ENCODE results near the gene MIS18A. TPM values are rescaled to one million over a fixed set of nuclear protein-coding genes. Genes with fewer than 3 reads are reported as not detected.

Gene MIS18A
- total RNA-seq, 4 donors from 2014 or later = 4.3 to 13.7 (median 8.9) TPM

- intact Hi-C loops (cut with DNase I) = no loop called here
- no peak for DNase-seq
- Histone ChIP-seq H3K9me3 (no peaks in the 10 kb centered on the region), H3K4me1 (peaks cover 0 to 11% (median 4%) of the 10 kb centered on the region in 3 donors), H3K27me3 (peaks cover 0 to 37% (median 0%) of the 10 kb centered on the region in 4 donors), H3K27ac (no peak overlapping the region), H3K36me3 (no peaks in the 10 kb centered on the region), H3K4me3 (no peak overlapping the region)
- no peak for TF ChIP-seq POLR2A (IDR thresholded peaks at IDR 0.05)
- TF ChIP-seq, protein P1, sequence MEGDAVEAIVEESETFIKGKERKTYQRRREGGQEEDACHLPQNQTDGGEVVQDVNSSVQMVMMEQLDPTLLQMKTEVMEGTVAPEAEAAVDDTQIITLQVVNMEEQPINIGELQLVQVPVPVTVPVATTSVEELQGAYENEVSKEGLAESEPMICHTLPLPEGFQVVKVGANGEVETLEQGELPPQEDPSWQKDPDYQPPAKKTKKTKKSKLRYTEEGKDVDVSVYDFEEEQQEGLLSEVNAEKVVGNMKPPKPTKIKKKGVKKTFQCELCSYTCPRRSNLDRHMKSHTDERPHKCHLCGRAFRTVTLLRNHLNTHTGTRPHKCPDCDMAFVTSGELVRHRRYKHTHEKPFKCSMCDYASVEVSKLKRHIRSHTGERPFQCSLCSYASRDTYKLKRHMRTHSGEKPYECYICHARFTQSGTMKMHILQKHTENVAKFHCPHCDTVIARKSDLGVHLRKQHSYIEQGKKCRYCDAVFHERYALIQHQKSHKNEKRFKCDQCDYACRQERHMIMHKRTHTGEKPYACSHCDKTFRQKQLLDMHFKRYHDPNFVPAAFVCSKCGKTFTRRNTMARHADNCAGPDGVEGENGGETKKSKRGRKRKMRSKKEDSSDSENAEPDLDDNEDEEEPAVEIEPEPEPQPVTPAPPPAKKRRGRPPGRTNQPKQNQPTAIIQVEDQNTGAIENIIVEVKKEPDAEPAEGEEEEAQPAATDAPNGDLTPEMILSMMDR (IDR thresholded peaks at IDR 0.05) = no peak
Measured at GRCh38 chr21:32252136-32252535, 26.7 kb downstream of the MIS18A start.

GRCh38 chr21:32249511-32250280 is 29.2 kb downstream of the MIS18A start:
- Histone ChIP-seq H3K27me3 (peaks cover 0 to 44% (median 0%) of the 10 kb centered on the region in 4 donors), H3K9me3 (no peaks in the 10 kb centered on the region)
- intact Hi-C loops (cut with DNase I) = no loop called here

GRCh38 chr21:32248571-32249461 is 30.0 kb downstream of the MIS18A start:
- TF ChIP-seq, protein P1 (IDR thresholded peaks at IDR 0.05) = no peak
- TF ChIP-seq POLR2A (IDR thresholded peaks at IDR 0.05) = no peak
- Histone ChIP-seq H3K27me3 (peaks cover 0 to 44% (median 0%) of the 10 kb centered on the region in 4 donors), H3K4me1 (peaks cover 0 to 4% (median 0%) of the 10 kb centered on the region in 3 donors), H3K36me3 (no peaks in the 10 kb centered on the region), H3K4me3 (no peak overlapping the region), H3K27ac (no peak overlapping the region), H3K9me3 (no peaks in the 10 kb centered on the region)
- WGBS, 2 donors = 65 to 73% methylated on average over 7 to 14 of the region's 14 CpGs
- intact Hi-C loops (cut with DNase I) = no loop called here
- no peak for DNase-seq

More at GRCh38 chr21:32249511-32250280, 29.2 kb downstream of the MIS18A start:
- no peak overlapping the region for H3K27ac ChIP-seq
- H3K36me3 ChIP-seq = no peaks in the 10 kb centered on the region
- 61 to 70% methylated on average over 13 to 14 of the region's 15 CpGs for WGBS, 2 donors
- no peak for DNase-seq
- H3K4me1 ChIP-seq = peaks cover 0 to 4% (median 0%) of the 10 kb centered on the region in 3 donors
- TF ChIP-seq POLR2A (IDR thresholded peaks at IDR 0.05) = no peak
- TF ChIP-seq, protein P1 (IDR thresholded peaks at IDR 0.05) = no peak
- H3K4me3 ChIP-seq = no peak overlapping the region

DNA sequence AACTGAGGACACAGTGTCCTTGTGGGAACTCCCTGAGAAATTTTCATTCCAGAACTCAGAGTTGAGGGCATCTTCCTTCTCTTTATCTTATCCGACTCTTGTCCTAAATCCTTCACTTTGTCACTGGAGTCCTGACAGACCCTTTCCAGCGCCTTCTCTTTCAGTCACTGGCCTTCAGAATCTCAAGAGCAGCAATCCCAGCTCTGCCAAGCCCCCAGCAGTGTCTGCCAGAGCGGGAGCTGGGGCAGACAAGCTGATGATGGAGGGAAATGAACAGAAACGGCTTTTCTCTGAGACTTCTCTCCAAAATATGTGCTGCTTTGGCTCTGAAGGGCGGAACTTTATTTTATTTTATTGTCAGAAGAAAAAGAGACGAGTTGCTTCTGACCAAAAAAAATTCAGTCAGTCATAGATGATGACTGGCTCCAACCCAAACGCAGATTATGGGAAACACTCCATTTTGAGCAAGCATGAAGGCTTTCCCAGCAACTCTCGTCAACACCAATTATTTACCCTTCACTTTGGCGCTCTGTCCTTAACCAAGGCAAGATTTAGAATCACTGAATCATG is 32.2 kb downstream of the MIS18A start:
- Histone ChIP-seq H3K4me1 (no peaks in the 10 kb centered on the region), H3K36me3 (no peaks in the 10 kb centered on the region), H3K4me3 (no peak overlapping the region), H3K27me3 (peaks cover 0 to 38% (median 0%) of the 10 kb centered on the region in 4 donors), H3K27ac (no peak overlapping the region), H3K9me3 (no peaks in the 10 kb centered on the region)
- 74 to 85% methylated on average over 7 to 8 of the region's 9 CpGs for whole genome bisulfite sequencing, 2 donors
- intact Hi-C loops (cut with DNase I) = no loop called here
- TF ChIP-seq, protein P1 (IDR thresholded peaks at IDR 0.05) = no peak
- TF ChIP-seq POLR2A (IDR thresholded peaks at IDR 0.05) = no peak
- no peak for DNase-seq
